Lower lobe of right lung (tissue), 2 donors: ENCODE data around the gene HADH. TPM values are rescaled to one million over a fixed set of nuclear protein-coding genes. Genes with fewer than 3 reads are reported as not detected.

Source experiments
- ATAC-seq, 2 donors: fragments of 200-7000 bp; cut with Tn5 transposase; one replicate each; pipeline ENCODE4 v1.9.1; 2020 to 2022; ENCODE audit warnings: mild to moderate bottlenecking in 2 of 2, moderate library complexity in 2 of 2
- DNase-seq: peaks from one replicate; pipeline ENCODE4 v3.0.0-alpha.2; 2020
- H3K27ac ChIP-seq: fragments of 200-600 bp; one replicate; pipeline ENCODE4 v1.8.0; 2022
- H3K27me3 ChIP-seq: fragments of 200-600 bp; one replicate; pipeline ENCODE4 v1.8.0; 2022; ENCODE audit warnings: low read depth
- H3K36me3 ChIP-seq: fragments of 200-600 bp; one replicate; pipeline ENCODE4 v1.8.0; 2022; ENCODE audit warnings: mild to moderate bottlenecking
- H3K4me1 ChIP-seq: fragments of 200-600 bp; one replicate; pipeline ENCODE4 v1.8.0; 2022
- H3K4me3 ChIP-seq: fragments of 200-600 bp; one replicate; pipeline ENCODE4 v1.8.0; 2022; ENCODE audit warnings: mild to moderate bottlenecking
- H3K9me3 ChIP-seq: fragments of 200-600 bp; one replicate; pipeline ENCODE4 v1.8.0; 2022
- CTCF ChIP-seq: fragments of 200-600 bp; IDR thresholded peaks from one replicate; pipeline ENCODE4 v1.8.0; 2022; ENCODE audit warnings: antibody characterized with exemption, mild to moderate bottlenecking
- intact Hi-C: fragments of 100-400 bp; cut with DNase I; formaldehyde crosslinking; loops from one replicate; pipeline ENCODE4 v1.11.0; 2022
- total RNA-seq: library from RNA; stranded (reverse); fragmentation: NEBNext Ultra II Directional; extraction: Animal tissue kit (Norgen Biotek cat#: 25700); gene quantifications from one replicate; pipeline ENCODE4 v1.2.1, GENCODE V29; 2021
- donor health status: DM: no; HTN: yes; CAD: no; lungs with severe emphysema.

The HADH gene
- total RNA-seq, 1 donor from 2014 or later, result 48.2 TPM

GRCh38 chr4:108013327-108013726 lies 23.6 kb downstream of the HADH start:
- intact Hi-C loops, result no loop called here
- TF ChIP-seq CTCF, result no peak
- ATAC-seq, result no peak

GRCh38 chr4:108013955-108014354 lies 24.3 kb downstream of the HADH start:
- peaks cover 56% of the 10 kb centered on the region for H3K36me3 ChIP-seq
- no peak for TF ChIP-seq CTCF
- H3K4me1 ChIP-seq, result no peaks in the 10 kb centered on the region
- H3K4me3 ChIP-seq, result no peak overlapping the region
- DNase-seq (no peak), ATAC-seq (no peak)
- no peaks in the 10 kb centered on the region for H3K27me3 ChIP-seq
- no peaks in the 10 kb centered on the region for H3K9me3 ChIP-seq
- intact Hi-C loops, result no loop called here
- H3K27ac ChIP-seq, result no peak overlapping the region

More at GRCh38 chr4:108013327-108013726, 23.6 kb downstream of the HADH start:
- DNase-seq, result no peak
- H3K27me3 ChIP-seq, result no peaks in the 10 kb centered on the region
- no peaks in the 10 kb centered on the region for H3K4me1 ChIP-seq
- H3K9me3 ChIP-seq, result no peaks in the 10 kb centered on the region
- H3K36me3 ChIP-seq, result peaks cover 56% of the 10 kb centered on the region
- H3K4me3 ChIP-seq, result no peak overlapping the region
- H3K27ac ChIP-seq, result no peak overlapping the region

GRCh38 chr4:108018040-108018883 lies 28.6 kb downstream of the HADH start:
- TF ChIP-seq CTCF, result peak; percentile 82

GRCh38 chr4:108018884-108019187 lies 29.1 kb downstream of the HADH start:
- H3K27ac ChIP-seq, result no peak overlapping the region
- ATAC-seq (no peak), DNase-seq (no peak)
- TF ChIP-seq CTCF, result no peak
- no peaks in the 10 kb centered on the region for H3K9me3 ChIP-seq
- H3K27me3 ChIP-seq, result no peaks in the 10 kb centered on the region
- no peaks in the 10 kb centered on the region for H3K4me1 ChIP-seq
- H3K4me3 ChIP-seq, result no peak overlapping the region
- intact Hi-C loops, result no loop called here
- H3K36me3 ChIP-seq, result peaks cover 72% of the 10 kb centered on the region

More at GRCh38 chr4:108018040-108018883, 28.6 kb downstream of the HADH start:
- H3K9me3 ChIP-seq, result no peaks in the 10 kb centered on the region
- no peak overlapping the region for H3K27ac ChIP-seq
- ATAC-seq, result peak; percentile 75 to 85
- no peaks in the 10 kb centered on the region for H3K27me3 ChIP-seq
- peak; percentile 73 for DNase-seq
- H3K4me1 ChIP-seq, result no peaks in the 10 kb centered on the region
- intact Hi-C loops, result no loop called here
- no peak overlapping the region for H3K4me3 ChIP-seq
- peaks cover 67% of the 10 kb centered on the region for H3K36me3 ChIP-seq

DNA sequence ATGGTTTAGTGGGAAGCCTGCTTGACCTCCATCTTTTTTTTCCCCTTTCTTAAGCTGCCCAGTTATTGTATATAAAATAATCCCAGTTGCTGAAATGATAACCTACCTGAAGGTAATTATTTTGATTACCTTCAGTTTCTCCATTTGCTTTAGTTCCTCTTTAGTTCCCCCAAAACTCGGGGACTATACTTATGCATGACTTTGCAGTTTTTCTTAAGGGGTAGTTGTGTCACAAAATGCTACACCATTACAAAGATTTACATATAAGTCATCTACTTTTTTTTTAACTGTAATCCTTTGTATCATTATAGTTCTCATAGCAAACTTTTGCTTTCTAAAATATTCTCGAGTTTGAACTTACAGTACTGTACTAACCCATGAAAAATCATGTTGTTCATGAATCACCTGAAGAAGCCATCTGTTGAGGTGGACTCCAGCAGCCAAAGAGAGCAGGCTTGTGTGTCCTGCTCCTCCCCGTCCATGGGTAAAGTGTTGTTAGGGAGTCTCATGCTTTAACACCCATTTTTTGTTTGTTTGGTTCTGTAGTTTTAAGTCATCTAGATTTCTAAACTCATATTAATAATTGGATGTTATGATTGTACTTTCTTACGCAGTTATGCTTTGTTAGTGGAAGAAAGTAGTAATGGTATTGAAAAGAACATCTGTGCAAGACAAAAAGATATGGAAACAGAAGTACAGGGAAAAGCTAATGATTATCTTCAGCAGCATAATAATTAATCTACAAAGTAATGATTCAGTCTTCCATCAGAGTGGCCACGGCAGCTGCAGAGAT lies 34.6 kb downstream of the HADH start:
- no peak overlapping the region for H3K4me3 ChIP-seq
- TF ChIP-seq CTCF, result no peak
- H3K27ac ChIP-seq, result no peak overlapping the region
- intact Hi-C loops, result no loop called here
- ATAC-seq, result no peak
- peaks cover 84% of the 10 kb centered on the region for H3K36me3 ChIP-seq
- DNase-seq, result no peak
- no peaks in the 10 kb centered on the region for H3K9me3 ChIP-seq
- H3K4me1 ChIP-seq, result no peaks in the 10 kb centered on the region
- no peaks in the 10 kb centered on the region for H3K27me3 ChIP-seq
